GM12873 (cell line): ENCODE data around the gene AKAP8L.

Experiments used
- CTCF ChIP-seq: IDR thresholded peaks from 2 replicates; pipeline ENCODE4 v1.5.1; 2012; ENCODE audit warnings: low read depth, mild to moderate bottlenecking, moderate library complexity, low read length, control low read depth; ENCODE audit not compliant: insufficient read depth; ENCODE audit errors: missing control alignments

AKAP8L gene

GRCh38 chr19:15453091-15453578 is 34.3 kb upstream of the AKAP8L start:
- no peak for TF ChIP-seq CTCF

GRCh38 chr19:15452111-15453047 is 33.6 kb upstream of the AKAP8L start:
- no peak for TF ChIP-seq CTCF

GRCh38 chr19:15450528-15450890 is 31.7 kb upstream of the AKAP8L start:
- TF ChIP-seq CTCF = no peak

GRCh38 chr19:15449620-15450527 is 31.1 kb upstream of the AKAP8L start, which contains the start of gene WIZ:
Gene WIZ, minus strand, starts transcription at chr19:15449956. Its CDS starts 1,649 bp downstream, at chr19:15448307.
- no peak for TF ChIP-seq CTCF

GRCh38 chr19:15448778-15449619 is 30.2 kb upstream of the AKAP8L start:
- TF ChIP-seq CTCF = no peak

- no peak for TF ChIP-seq CTCF
Observed at GRCh38 chr19:15448044-15448777, 29.4 kb upstream of the AKAP8L start.
